ENCODE results near the gene SUSD4.

DNA sequence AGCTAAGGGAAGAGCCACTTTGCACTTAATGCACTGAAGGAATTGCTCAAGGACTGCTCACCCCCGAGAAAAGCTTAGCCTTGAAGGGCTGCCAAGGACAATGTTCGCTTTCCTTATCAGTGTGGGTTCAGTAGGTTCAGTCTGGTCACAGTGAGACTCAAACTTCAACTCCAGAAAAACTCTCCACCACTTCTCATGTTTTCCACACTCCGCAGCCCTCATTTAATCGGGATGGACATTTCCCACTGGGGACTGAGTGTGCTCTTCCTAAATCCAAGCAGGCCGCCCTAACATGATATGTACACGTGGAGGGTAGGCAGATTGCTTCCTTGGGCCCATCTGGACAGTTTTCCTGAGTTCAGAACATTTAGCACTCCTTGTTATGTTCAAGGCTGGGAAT, 19.5 kb downstream of the SUSD4 start:
- TF ChIP-seq CTCF (conservative IDR thresholded peaks at IDR 0.05) = no peak
- no peak for TF ChIP-seq EZH2 (IDR thresholded peaks at IDR 0.05; ENCODE audit: low read depth)

All from PC-9 (cell line).